HEK293 (cell line): ENCODE measurements around the gene EVA1B.
A peak's percentile ranks its signal among the peaks of the same experiment; 100 is the strongest.

Source experiments
- CTCF ChIA-PET: fragments of 350-600 bp; formaldehyde crosslinking; extraction: SDS; loops from one replicate; lab custom pipeline; 2021; ENCODE audit warnings: antibody characterized with exemption; lab: Yijun Ruan, JAX
- POLR2A ChIA-PET: fragments of 300-600 bp; formaldehyde crosslinking; extraction: SDS; loops from one replicate; lab custom pipeline; 2020; ENCODE audit warnings: antibody characterized with exemption, inconsistent platforms; lab: Yijun Ruan, JAX
- H3K27ac ChIP-seq: fragments of 200-500 bp; sonication (Bioruptor generic); 2 replicates; pipeline ENCODE4 v1.5.1; 2014; ENCODE audit warnings: low read depth, low read length, control low read depth, inconsistent platforms; ENCODE audit errors: extremely low read depth
- H3K36me3 ChIP-seq, 2 experiments: fragments of 200-500 bp in 1 of 2; sonication (Bioruptor generic) in 1 of 2; 1 replicate in 1 of 2; 2 replicates in 1 of 2; pipeline ENCODE4 v1.5.1; 2014 to 2017; ENCODE audit warnings: inconsistent platforms in 2 of 2, low read length in 2 of 2; ENCODE audit not compliant: control insufficient read depth in 2 of 2, insufficient read depth in 1 of 2
- H3K4me1 ChIP-seq: fragments of 200-500 bp; sonication (Bioruptor generic); 2 replicates; pipeline ENCODE4 v1.5.1; 2014; ENCODE audit warnings: mild to moderate bottlenecking, low read length, inconsistent platforms; ENCODE audit not compliant: control insufficient read depth, insufficient read depth
- H3K4me3 ChIP-seq: 2 replicates; pipeline ENCODE4 v1.5.1; 2011; ENCODE audit warnings: low read depth, mild to moderate bottlenecking, control low read depth, low read length, moderate library complexity
- H3K9me3 ChIP-seq: fragments of 200-500 bp; sonication (Bioruptor generic); 2 replicates; pipeline ENCODE4 v1.5.1; 2014; ENCODE audit warnings: low read depth, low read length, inconsistent platforms; ENCODE audit not compliant: control insufficient read depth, insufficient read depth
- KLF9 ChIP-seq: fragments of 450-650 bp; formaldehyde crosslinking; IDR thresholded peaks from 2 replicates; pipeline ENCODE4 v1.5.1; 2016; ENCODE audit warnings: missing biosample characterization, missing genetic modification characterization, low read depth
- ZNF121 ChIP-seq: fragments of 450-650 bp; formaldehyde crosslinking; IDR thresholded peaks from 2 replicates; pipeline ENCODE4 v1.5.1; 2016; ENCODE audit warnings: missing biosample characterization, missing genetic modification characterization
- ZNF138 ChIP-seq: fragments of 450-650 bp; formaldehyde crosslinking; IDR thresholded peaks from 2 replicates; pipeline ENCODE4 v1.5.1; 2016; ENCODE audit warnings: missing biosample characterization, missing genetic modification characterization, borderline replicate concordance
- ZNF274 ChIP-seq, 2 experiments: fragments of 200-500 bp in 1 of 2; fragments of 450-650 bp in 1 of 2; sonication (Bioruptor generic) in 1 of 2; formaldehyde crosslinking in 1 of 2; IDR thresholded peaks; 2 replicates each; pipeline versions ENCODE4 v1.5.1 to v1.6.1; 2014 to 2016; ENCODE audit warnings: borderline replicate concordance in 1 of 2, inconsistent platforms in 1 of 2, low read length in 1 of 2, missing biosample characterization in 1 of 2, missing genetic modification characterization in 1 of 2
- ZNF366 ChIP-seq: fragments of 450-650 bp; formaldehyde crosslinking; conservative IDR thresholded peaks from 2 replicates; pipeline ENCODE4 v1.5.1; 2016; ENCODE audit warnings: missing biosample characterization, missing genetic modification characterization
- ZNF426 ChIP-seq: fragments of 450-650 bp; formaldehyde crosslinking; IDR thresholded peaks from 2 replicates; pipeline ENCODE4 v1.5.1; 2017; ENCODE audit warnings: missing biosample characterization, missing genetic modification characterization, mild to moderate bottlenecking, inconsistent platforms, moderate library complexity
- ZNF433 ChIP-seq: fragments of 450-650 bp; formaldehyde crosslinking; IDR thresholded peaks from 2 replicates; pipeline ENCODE4 v1.5.1; 2016; ENCODE audit warnings: missing biosample characterization, missing genetic modification characterization, low read depth
- ZNF701 ChIP-seq: fragments of 450-650 bp; formaldehyde crosslinking; IDR thresholded peaks from 2 replicates; pipeline ENCODE4 v1.5.1; 2016; ENCODE audit warnings: missing biosample characterization, missing genetic modification characterization
- ZNF707 ChIP-seq: fragments of 450-650 bp; formaldehyde crosslinking; IDR thresholded peaks from 2 replicates; pipeline ENCODE4 v1.5.1; 2016; ENCODE audit warnings: missing biosample characterization, missing genetic modification characterization
- ZNF792 ChIP-seq: fragments of 450-650 bp; formaldehyde crosslinking; IDR thresholded peaks from 2 replicates; pipeline ENCODE4 v1.5.1; 2016; ENCODE audit warnings: missing biosample characterization, missing genetic modification characterization
- TF ChIP-seq, protein P1 (sequence below): fragments of 450-650 bp; formaldehyde crosslinking; IDR thresholded peaks from 2 replicates; pipeline ENCODE4 v1.5.1; 2016; ENCODE audit warnings: missing biosample characterization, missing genetic modification characterization
- TF ChIP-seq, protein P2 (sequence below): fragments of 450-650 bp; formaldehyde crosslinking; IDR thresholded peaks from 2 replicates; pipeline ENCODE4 v1.5.1; 2017; ENCODE audit warnings: missing biosample characterization, missing genetic modification characterization
- TF ChIP-seq, protein P3 (sequence below): fragments of 450-650 bp; formaldehyde crosslinking; IDR thresholded peaks from 2 replicates; pipeline ENCODE4; 2016; ENCODE audit warnings: missing biosample characterization, missing genetic modification characterization
- TF ChIP-seq, protein P4 (sequence below): fragments of 450-650 bp; formaldehyde crosslinking; IDR thresholded peaks from 2 replicates; pipeline ENCODE4 v1.5.1; 2016; ENCODE audit warnings: missing biosample characterization, missing genetic modification characterization, borderline replicate concordance

Gene EVA1B

DNA sequence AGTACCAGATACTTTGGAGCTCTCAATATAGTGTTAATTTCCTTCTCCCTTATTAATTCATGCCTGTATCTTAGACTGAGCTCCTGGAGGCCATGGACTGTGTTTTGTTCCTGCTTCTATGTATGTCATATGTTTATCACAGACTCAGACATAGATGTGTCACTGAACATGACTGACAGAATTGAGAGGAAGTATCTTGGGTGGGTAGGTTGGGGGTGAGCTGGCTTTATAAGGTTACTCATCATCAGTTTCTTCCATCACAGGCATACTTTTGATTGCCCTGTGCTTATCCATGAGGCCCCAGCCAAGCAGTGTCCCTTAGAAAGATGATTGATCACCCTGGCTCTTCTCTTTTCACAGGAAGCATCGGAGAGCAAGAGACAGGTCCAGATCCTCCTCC is 22.9 kb downstream of the EVA1B start (continued):
- TF ChIP-seq, protein P1, sequence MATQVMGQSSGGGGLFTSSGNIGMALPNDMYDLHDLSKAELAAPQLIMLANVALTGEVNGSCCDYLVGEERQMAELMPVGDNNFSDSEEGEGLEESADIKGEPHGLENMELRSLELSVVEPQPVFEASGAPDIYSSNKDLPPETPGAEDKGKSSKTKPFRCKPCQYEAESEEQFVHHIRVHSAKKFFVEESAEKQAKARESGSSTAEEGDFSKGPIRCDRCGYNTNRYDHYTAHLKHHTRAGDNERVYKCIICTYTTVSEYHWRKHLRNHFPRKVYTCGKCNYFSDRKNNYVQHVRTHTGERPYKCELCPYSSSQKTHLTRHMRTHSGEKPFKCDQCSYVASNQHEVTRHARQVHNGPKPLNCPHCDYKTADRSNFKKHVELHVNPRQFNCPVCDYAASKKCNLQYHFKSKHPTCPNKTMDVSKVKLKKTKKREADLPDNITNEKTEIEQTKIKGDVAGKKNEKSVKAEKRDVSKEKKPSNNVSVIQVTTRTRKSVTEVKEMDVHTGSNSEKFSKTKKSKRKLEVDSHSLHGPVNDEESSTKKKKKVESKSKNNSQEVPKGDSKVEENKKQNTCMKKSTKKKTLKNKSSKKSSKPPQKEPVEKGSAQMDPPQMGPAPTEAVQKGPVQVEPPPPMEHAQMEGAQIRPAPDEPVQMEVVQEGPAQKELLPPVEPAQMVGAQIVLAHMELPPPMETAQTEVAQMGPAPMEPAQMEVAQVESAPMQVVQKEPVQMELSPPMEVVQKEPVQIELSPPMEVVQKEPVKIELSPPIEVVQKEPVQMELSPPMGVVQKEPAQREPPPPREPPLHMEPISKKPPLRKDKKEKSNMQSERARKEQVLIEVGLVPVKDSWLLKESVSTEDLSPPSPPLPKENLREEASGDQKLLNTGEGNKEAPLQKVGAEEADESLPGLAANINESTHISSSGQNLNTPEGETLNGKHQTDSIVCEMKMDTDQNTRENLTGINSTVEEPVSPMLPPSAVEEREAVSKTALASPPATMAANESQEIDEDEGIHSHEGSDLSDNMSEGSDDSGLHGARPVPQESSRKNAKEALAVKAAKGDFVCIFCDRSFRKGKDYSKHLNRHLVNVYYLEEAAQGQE = no peak
- TF ChIP-seq, protein P2, sequence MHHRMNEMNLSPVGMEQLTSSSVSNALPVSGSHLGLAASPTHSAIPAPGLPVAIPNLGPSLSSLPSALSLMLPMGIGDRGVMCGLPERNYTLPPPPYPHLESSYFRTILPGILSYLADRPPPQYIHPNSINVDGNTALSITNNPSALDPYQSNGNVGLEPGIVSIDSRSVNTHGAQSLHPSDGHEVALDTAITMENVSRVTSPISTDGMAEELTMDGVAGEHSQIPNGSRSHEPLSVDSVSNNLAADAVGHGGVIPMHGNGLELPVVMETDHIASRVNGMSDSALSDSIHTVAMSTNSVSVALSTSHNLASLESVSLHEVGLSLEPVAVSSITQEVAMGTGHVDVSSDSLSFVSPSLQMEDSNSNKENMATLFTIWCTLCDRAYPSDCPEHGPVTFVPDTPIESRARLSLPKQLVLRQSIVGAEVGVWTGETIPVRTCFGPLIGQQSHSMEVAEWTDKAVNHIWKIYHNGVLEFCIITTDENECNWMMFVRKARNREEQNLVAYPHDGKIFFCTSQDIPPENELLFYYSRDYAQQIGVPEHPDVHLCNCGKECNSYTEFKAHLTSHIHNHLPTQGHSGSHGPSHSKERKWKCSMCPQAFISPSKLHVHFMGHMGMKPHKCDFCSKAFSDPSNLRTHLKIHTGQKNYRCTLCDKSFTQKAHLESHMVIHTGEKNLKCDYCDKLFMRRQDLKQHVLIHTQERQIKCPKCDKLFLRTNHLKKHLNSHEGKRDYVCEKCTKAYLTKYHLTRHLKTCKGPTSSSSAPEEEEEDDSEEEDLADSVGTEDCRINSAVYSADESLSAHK (tag by site-specific recombination) = no peak
- TF ChIP-seq ZNF707 (tag by site-specific recombination) (no peak), ZNF274 (IDR thresholded peaks at IDR 0.05; ENCODE audit: low read length) (no peak), ZNF274 (tag by site-specific recombination; IDR thresholded peaks at IDR 0.05; ENCODE audit: borderline replicate concordance) (no peak), ZNF426 (no peak), ZNF701 (no peak), ZNF366 (tag by site-specific recombination) (no peak), ZNF792 (tag by site-specific recombination) (no peak)
- TF ChIP-seq, protein P3, sequence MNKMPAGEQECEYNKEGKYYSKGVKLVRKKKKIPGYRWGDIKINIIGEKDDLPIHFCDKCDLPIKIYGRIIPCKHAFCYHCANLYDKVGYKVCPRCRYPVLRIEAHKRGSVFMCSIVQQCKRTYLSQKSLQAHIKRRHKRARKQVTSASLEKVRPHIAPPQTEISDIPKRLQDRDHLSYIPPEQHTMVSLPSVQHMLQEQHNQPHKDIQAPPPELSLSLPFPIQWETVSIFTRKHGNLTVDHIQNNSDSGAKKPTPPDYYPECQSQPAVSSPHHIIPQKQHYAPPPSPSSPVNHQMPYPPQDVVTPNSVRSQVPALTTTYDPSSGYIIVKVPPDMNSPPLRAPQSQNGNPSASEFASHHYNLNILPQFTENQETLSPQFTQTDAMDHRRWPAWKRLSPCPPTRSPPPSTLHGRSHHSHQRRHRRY = no peak
- TF ChIP-seq, all 188 proteins: peak for 0

DNA sequence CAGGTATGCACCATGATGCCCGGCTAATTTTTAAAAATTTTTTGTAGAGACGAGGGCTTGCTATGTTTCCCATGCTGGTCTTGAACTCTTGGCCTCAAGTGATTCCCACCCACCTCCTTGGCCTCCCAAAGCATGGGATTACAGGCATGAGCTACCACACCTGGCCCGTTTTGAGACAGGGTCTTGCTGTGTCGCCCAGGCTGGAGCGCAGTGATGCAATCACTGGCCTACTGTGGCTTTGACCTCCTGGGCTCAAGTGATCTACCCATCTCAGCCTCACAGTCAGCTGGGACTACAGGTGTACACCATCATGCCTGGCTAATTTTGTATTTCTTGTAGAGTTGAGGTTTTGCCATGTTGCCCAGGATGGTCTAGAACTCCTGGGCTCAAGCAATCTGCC is 24.8 kb downstream of the EVA1B start:
- Histone ChIP-seq H3K27ac (no peak overlapping the region), H3K4me3 (no peak overlapping the region)
- no peak for TF ChIP-seq KLF9
- no peak for TF ChIP-seq ZNF138 (tag by site-specific recombination)
- TF ChIP-seq ZNF121 = peak; percentile 87
- TF ChIP-seq, all 188 proteins: peak for 1
- H3K9me3 ChIP-seq = no peaks in the 10 kb centered on the region
- CTCF ChIA-PET = interaction anchor here (0.7 to 2.4 kb wide), 3 partner anchors 11 to 150 kb away, joined by 3 to 10 read pairs (median 4); partner anchors contain the start of gene TRAPPC3
- no peaks in the 10 kb centered on the region for H3K4me1 ChIP-seq
- POLR2A ChIA-PET = interaction anchor here (1.8 kb wide), 1 partner anchor 8 kb away, joined by 6 read pairs; the partner anchor contains the start of gene SH3D21
- H3K36me3 ChIP-seq = peaks cover 44 to 94% of the 10 kb centered on the region in 2 experiments

DNA sequence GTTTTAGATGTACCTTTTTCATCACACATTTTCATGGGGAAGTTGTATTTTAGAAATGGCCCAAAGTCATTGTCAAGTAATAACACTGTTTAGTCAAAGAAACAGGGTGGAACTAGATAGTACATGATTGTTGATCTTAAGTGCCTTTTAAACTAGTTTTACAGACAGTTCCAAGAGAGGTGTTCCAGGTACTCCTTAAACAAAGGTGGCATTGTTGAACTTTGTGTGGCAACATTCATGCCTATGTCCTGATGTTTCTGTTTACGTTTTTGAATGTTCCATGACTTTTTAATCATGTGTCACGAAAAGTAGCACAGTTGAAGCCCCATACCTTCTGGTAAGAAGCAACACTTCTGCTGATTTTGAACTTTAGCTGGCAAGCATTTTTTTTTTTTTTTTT is 26.4 kb downstream of the EVA1B start:
- CTCF ChIA-PET = interaction anchor here (0.6 to 0.9 kb wide), 2 partner anchors 11 to 15 kb away, joined by 3 to 4 read pairs; no protein-coding TSS in a partner anchor
- H3K4me3 ChIP-seq = no peak overlapping the region
- no peaks in the 10 kb centered on the region for H3K9me3 ChIP-seq
- no peaks in the 10 kb centered on the region for H3K4me1 ChIP-seq
- H3K36me3 ChIP-seq = peaks cover 60 to 94% of the 10 kb centered on the region in 2 experiments
- TF ChIP-seq ZNF433 (no peak), ZNF707 (tag by site-specific recombination) (no peak)
- TF ChIP-seq, protein P4, sequence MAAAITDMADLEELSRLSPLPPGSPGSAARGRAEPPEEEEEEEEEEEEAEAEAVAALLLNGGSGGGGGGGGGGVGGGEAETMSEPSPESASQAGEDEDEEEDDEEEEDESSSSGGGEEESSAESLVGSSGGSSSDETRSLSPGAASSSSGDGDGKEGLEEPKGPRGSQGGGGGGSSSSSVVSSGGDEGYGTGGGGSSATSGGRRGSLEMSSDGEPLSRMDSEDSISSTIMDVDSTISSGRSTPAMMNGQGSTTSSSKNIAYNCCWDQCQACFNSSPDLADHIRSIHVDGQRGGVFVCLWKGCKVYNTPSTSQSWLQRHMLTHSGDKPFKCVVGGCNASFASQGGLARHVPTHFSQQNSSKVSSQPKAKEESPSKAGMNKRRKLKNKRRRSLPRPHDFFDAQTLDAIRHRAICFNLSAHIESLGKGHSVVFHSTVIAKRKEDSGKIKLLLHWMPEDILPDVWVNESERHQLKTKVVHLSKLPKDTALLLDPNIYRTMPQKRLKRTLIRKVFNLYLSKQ (tag by site-specific recombination) = no peak
- TF ChIP-seq, all 188 proteins: peak for 0
- no peak overlapping the region for H3K27ac ChIP-seq
- POLR2A ChIA-PET = interaction anchor here (1.8 kb wide), 1 partner anchor 9 kb away, joined by 6 read pairs; the partner anchor contains the start of gene SH3D21
